HG03108 (cell line): ENCODE measurements around the gene MCM9.

ENCODE experiments used
- ATAC-seq: cut with Tn5 transposase; IDR thresholded peaks from one replicate; pipeline ENCODE4 v1.9.1; 2021; ENCODE audit warnings: moderate library complexity; ENCODE audit not compliant: unreplicated experiment

Gene MCM9

DNA sequence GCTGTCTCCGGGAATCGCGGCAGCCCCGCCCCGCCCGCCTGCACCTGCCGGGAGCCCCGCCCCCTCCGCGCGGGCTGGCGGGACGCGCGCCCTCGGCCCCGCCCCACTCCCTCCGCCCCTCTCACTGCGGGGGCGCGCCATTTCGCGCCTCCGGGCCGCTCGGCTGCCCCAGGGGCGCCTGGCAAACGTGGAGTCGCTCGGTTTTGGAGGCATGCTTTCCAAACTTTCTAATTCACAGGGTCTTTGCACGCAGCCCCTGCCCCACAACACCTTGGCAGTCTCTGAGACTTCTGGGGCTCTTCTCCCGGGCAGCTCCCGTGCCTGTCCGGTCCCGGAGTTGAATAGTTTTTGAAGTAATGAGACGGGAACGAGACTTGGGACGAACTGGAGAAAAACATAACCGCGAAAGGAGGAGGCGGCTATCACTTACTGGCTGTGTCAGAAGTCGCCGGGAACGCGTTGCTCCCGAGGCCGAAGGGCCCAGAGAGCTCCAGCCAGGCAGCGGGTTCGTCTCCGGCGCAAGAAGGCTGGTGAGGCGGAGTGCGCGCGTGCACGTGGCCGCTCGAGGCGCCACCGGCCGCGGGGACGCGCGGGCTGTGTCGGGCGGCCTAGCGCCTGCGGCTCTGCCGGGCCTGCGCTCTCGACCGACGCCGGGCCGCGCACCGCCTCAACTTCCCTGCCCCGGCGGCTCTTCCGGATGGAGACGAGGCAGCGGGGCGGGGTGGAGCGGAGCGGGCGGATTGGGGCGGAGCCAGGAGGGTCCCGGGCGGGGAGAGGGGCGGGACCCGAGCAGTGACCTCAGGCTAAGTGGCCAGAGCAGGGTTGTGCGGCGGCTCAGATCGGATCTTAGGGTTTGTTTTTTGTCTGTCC, at the start of gene MCM9:
MCM9 (minus strand) TSS at position 699 of the 870 bp plus-strand sequence. CDS start 3,436 bp downstream, outside the sequence.
- ATAC-seq: peak; percentile 96

DNA sequence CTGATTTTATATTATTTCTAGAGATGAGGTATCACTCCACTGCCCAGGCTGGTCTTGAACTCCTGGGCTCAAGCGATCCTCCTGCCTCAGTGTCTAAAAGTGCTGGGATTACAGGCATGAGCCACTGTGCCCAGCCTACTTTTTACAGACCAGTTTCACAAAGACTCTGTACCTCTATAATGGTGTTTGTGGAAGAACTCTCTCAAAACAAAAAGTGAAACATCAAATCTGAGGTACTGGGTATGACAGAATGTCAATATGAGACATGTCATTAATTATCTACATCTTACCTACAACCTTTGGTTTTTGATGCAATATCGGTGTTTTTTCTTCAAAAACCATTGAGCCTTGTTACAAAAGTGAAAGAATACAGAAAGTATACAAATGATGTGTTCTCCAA, 49.4 kb upstream of the MCM9 start:
- ATAC-seq: no peak

DNA sequence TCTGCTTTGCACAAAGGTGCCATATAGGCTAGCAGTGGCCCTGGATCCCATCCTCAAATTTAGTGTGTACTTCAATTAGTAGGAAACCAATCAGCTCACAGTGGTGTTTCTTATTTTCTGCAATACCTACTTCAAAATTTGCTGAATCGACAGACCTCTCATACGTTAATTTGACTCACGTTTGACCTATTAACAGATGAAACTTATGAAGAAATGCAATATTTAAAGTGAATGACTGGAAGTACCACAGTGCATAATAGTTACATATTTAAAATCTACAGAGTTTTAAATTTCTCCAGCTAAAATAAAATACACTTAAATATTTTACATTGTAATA, 47.6 kb upstream of the MCM9 start:
- no peak for ATAC-seq

DNA sequence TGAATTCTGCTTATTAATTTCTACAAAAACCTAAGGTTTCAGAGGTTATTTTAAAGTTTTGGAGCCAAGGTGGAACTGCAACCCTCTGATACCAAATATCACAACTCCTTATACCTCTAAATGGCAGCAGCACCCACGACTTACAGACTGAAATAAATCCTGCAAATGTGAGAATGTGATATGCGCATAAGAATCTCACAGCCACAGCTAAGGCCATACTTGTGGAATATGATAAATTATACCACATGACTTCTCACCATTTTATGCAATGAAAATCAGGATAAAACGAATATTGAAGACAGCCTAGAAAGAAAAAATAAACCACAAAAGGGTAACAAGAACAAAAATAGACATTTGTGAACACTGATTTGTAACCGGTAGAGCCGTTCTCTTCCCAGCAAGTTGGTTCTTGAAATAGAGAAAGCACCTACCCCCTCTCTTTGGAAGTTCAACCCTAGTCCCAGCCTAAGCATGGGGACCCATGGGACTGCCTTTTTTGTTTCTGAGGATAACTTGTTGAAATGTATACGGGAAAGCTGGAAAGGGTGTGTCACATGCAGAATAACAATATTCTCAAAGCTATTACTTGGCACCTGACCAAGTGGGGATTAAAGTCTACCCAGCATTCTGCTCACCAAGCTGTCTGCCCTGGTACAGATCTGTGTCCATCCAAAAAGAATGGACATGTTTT, 47.1 kb upstream of the MCM9 start:
- ATAC-seq: no peak

GRCh38 chr6:118980063-118980462, 45.1 kb upstream of the MCM9 start:
- ATAC-seq: no peak

- no peak for ATAC-seq
Observed at GRCh38 chr6:118974790-118975189, 39.8 kb upstream of the MCM9 start.

DNA sequence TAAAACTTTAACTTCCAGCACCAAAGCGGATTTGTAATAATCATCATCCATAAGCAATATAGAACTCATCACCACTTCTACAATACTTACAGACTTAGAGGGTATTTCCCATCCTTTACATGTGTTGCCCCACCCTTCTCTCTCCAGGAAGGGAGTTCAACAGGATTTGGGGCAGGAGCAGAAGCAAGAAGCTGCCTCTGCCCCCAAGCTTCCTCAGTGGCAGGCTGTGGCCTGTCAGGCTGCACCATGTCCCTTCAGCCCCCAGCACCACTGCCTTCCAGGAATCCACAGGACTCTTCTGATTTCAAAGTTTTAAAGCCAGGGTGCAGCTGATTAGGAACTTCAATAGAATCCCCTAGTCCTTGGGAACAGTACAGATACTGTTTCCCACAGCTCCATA, 36.7 kb upstream of the MCM9 start:
- no peak for ATAC-seq

DNA sequence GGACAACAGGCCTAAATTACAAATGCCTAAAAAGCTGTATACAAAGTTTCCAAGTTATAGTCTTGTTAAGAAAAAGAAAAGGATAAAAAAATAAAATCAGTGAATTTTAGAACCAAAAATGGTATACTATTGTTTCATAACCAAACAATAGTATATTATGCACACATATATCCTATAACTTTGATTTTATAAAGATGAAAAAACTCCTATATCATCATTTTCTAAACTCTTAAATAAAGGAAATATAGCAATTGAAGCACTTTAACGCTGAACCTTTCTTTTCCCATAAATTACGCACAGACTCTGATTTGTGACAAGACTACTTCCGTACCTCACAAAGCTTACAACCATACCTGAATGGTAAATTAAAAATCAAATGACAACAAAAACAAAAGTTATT, 35.9 kb upstream of the MCM9 start:
- no peak for ATAC-seq

GRCh38 chr6:118968416-118968815, 33.5 kb upstream of the MCM9 start:
- ATAC-seq: no peak

DNA sequence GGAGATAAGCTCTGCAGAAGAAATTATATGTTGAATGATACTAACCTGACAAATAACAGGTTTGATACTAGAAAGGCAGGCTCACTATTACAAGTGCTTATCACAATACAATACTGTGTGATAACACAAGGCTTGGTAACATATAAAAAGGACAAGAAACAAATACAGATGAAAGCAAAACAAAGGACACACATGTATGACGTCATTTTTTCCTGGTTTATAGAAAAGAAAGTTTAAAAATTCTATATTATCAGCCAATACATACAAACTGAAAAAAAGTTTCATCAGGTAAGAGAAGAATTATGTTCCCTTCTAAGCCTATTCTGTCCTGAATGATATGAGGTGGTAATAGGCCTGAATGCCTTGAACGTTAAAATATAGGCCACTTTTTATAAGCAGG, 32.3 kb upstream of the MCM9 start:
- ATAC-seq: no peak

DNA sequence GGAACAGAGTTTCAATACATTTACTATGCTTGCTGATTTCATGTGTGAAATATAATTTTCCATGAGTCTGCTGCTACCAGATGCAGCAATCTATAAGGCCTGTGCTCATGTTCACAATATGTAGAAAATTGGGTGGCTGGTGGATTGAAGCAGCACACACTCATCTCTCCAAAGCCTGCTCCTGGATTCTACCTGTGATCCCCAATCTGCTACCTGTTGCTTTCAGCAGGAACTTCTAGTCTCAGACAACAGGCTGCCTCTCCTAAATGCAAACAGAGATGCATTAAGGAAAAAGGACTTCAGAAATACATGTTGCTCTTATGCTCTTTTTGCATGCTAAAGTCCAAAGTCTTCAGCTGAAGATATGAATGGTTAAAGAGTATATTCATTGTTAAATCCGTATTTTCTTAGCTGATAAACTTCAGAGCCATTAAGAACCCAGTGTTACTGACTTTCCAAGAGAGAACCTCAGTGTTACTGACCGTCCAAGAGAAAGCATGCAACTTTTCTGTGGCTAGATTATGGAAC, 30.9 kb upstream of the MCM9 start:
- ATAC-seq: no peak

DNA sequence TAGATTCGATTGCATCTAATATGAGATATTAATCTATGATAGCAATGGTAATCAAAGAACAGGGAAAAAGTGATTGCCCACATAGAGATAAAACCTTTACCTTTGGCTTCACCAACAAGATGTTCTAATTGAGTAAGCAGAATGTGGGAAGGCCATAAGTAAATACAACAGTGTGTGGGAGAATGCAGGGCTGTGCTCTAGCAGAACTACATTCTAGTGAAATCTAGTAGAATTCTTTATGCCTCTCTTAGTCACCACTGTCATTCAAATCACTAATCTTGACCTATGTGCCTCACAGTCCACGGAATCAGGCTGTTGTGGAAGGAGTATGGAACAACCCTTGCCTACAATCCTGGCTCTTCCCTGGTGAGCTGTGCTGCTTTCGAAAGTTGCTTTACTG, 30.4 kb upstream of the MCM9 start:
- ATAC-seq: no peak

DNA sequence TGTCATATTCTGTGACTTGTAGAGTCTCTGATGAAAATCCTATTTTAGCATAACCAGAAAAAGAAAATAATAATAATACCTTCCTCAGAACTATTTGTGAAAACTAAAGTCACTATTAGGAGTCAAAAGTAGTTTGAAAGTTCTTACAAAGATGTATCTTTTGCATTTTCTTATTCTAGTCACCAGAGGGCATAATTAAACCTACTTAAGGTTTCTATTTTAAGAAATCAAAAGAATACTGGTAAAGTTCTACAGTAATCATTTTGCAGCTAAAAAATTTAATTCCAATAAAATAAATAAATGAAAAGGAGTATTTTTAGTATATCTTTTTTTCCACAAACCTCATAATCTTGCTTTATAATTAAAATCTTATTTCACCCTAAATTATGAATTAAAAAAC, 28.0 kb upstream of the MCM9 start:
- ATAC-seq: no peak

- no peak for ATAC-seq
Observed at GRCh38 chr6:118959903-118960302, 24.9 kb upstream of the MCM9 start.

GRCh38 chr6:118953391-118953790, 18.4 kb upstream of the MCM9 start:
- ATAC-seq: no peak

- no peak for ATAC-seq
Observed at GRCh38 chr6:118952683-118953082, 17.7 kb upstream of the MCM9 start.

DNA sequence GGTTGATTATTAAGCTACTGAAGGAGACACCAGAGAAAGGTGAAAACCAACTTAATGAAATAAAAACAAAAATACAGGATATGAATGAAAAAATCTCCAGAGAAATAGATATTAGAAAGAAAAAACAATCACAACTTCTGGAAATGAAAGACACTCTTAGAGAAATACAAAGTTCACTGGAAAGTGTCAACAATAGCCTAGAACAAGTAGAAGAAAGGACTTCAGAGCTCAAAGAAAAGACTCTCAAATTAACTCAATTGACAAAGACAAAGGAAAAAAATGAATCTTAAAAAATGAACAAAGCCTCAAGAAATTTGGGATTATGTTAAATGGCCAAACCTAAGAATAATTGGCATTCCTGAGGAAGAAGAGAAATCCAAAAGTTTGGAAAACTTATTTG, 10.3 kb upstream of the MCM9 start:
- ATAC-seq: no peak

DNA sequence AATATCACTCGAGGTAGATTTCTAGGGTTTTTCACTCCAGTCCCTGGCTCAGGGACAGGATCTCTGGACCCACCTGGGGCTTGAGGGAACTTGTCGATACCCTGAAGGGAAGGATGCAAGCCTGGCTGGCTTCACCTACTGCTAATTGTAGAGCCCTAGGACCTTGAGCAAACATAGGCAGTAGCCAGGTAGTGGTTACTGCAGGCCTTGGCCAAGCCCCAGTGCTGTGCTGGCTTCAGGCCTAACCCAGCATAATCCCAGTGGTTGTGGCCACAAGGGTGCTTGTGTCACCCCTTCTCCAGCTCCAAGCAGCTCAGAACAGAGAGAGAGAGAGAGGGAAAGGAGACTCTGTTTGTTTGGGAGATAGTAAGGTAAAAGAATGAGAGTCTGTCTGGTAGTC, 5.8 kb upstream of the MCM9 start:
- no peak for ATAC-seq

DNA sequence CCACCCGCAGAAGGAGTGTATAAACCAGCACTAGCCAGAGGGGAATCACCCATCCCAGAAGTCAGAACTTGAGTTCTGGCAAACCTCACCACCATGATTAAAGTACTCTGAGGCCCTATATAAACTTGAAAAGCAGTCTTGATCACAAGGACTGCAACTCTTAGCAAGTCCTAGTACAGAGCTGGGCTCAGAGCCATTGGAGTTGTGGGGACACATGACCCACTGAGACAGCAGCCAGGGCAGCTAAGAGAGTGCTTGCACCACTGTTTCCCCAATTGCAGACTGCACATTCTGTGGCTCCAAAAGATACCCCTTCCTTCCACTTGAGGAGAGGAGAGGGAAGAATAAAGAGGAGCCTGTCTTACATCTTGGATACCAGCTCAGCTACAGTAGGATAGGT, 4.7 kb upstream of the MCM9 start:
- no peak for ATAC-seq

GRCh38 chr6:118935978-118936703, 1.2 kb upstream of the MCM9 start:
- no peak for ATAC-seq

- ATAC-seq: no peak
Observed at GRCh38 chr6:118935331-118935668, 341 bp upstream of the MCM9 start.
